Right atrium auricular region (tissue), 2 donors: Measurements from ENCODE around the gene ZBTB6. TPM values are rescaled to one million over a fixed set of nuclear protein-coding genes. Genes with fewer than 3 reads are reported as not detected.

Source experiments
- DNase-seq: peaks from one replicate; pipeline ENCODE4 v3.0.0-alpha.2; 2019; ENCODE audit warnings: low spot score
- H3K27ac ChIP-seq, 2 donors: fragments of 200-600 bp; sonication (generic); 1 replicate in 1 of 2; 2 replicates in 1 of 2; pipeline ENCODE4 v1.5.1; 2016 to 2019
- H3K27me3 ChIP-seq, 2 donors: fragments of 200-600 bp; sonication (generic); one replicate each; pipeline versions ENCODE4 v1.5.1 to v1.6.0; 2017 to 2019
- H3K36me3 ChIP-seq: fragments of 200-600 bp; sonication (generic); one replicate; pipeline ENCODE4 v1.5.1; 2016
- H3K4me1 ChIP-seq, 2 donors: fragments of 200-600 bp; sonication (generic); one replicate each; pipeline versions ENCODE4 v1.5.1 to v1.6.0; 2017 to 2019
- H3K4me3 ChIP-seq, 2 donors: fragments of 200-600 bp; sonication (generic); 1 replicate in 1 of 2; 2 replicates in 1 of 2; pipeline ENCODE4 v1.5.1; 2017 to 2019; ENCODE audit warnings: mild to moderate bottlenecking in 1 of 2, moderate library complexity in 1 of 2
- H3K9me3 ChIP-seq, 2 donors: fragments of 200-600 bp; sonication (generic); one replicate each; pipeline ENCODE4 v1.5.1; 2019
- total RNA-seq, 2 donors: library from RNA; depleted of rRNA; stranded (reverse); fragments of >200 nt; gene quantifications; one replicate each; pipeline ENCODE4 v1.1.0, GENCODE V29; 2016
- TF ChIP-seq, protein P1 (sequence below), 2 donors: fragments of 200-600 bp; sonication (generic); IDR thresholded peaks; one replicate each; pipeline ENCODE4 v1.5.1; 2019; ENCODE audit warnings: antibody characterized with exemption in 2 of 2

ZBTB6 gene
- total RNA-seq, 2 donors from 2014 or later, result 6.3 to 6.8 TPM

DNA sequence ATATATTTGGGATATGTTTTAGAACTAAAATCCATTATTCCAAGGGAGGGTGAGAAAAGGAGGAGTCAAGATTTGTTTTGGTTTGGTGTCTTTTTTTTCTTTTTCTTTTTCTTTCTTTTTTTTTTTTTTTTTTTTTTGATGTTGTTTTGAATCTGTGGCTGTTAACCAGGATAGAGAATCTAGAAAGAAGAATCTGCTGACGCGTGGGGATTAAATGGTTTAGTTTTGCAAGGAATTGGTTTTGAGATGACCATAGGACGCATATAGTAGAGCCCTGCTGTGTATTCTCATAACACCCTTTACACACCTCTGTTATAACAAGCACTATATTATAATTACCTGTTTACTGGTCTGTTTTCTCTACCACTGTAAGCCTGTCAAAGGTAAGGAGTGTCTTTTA is 37.1 kb upstream of the ZBTB6 start:
- no peak overlapping the region for H3K4me3 ChIP-seq
- H3K27me3 ChIP-seq, result no peaks in the 10 kb centered on the region
- H3K9me3 ChIP-seq, result no peaks in the 10 kb centered on the region
- H3K36me3 ChIP-seq, result no peaks in the 10 kb centered on the region
- DNase-seq, result no peak
- no peak overlapping the region for H3K27ac ChIP-seq
- H3K4me1 ChIP-seq, result peaks cover 0 to 52% of the 10 kb centered on the region in 2 donors
- TF ChIP-seq, protein P1, sequence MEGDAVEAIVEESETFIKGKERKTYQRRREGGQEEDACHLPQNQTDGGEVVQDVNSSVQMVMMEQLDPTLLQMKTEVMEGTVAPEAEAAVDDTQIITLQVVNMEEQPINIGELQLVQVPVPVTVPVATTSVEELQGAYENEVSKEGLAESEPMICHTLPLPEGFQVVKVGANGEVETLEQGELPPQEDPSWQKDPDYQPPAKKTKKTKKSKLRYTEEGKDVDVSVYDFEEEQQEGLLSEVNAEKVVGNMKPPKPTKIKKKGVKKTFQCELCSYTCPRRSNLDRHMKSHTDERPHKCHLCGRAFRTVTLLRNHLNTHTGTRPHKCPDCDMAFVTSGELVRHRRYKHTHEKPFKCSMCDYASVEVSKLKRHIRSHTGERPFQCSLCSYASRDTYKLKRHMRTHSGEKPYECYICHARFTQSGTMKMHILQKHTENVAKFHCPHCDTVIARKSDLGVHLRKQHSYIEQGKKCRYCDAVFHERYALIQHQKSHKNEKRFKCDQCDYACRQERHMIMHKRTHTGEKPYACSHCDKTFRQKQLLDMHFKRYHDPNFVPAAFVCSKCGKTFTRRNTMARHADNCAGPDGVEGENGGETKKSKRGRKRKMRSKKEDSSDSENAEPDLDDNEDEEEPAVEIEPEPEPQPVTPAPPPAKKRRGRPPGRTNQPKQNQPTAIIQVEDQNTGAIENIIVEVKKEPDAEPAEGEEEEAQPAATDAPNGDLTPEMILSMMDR (IDR thresholded peaks at IDR 0.05), result no peak

DNA sequence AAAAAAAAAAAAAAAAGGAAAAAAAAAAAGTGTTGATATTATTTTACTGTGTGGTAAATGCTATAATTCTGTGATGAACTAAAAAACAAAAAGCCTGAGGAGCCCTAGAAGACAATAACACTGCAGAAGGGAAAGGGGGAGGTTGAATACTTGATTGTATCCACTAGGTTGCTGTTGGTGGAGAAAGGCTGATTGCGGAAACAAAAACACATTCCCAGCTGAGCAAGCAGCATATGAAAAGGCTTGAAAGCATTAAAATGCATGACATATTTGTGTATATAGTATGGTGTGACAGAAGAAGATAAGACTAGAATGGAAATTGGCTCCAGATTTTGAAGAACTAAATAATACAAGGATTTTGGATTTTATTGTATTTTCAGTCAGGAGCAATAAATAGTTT is 36.6 kb upstream of the ZBTB6 start:
- H3K4me1 ChIP-seq, result peaks cover 0 to 49% of the 10 kb centered on the region in 2 donors
- TF ChIP-seq, protein P1 (IDR thresholded peaks at IDR 0.05), result no peak

DNA sequence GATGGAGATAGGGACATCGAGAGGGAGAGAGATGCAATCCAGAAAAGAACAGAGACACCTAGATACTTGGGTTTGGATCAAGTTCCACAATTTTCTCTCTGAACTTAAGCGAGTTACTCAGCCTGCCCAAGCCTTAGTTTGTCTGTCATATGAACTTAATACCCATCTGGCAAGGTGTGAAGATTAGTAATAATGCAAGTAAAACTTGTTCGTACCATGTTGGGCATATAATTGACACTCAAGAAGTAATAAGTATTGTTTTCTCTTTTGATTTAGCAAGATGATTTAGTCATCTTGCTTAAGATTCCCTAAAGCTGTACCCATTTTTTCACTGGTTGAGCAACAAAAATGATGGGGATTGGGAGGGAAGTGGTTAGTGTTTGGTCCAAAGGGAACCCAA is 35.2 kb upstream of the ZBTB6 start:
- DNase-seq, result no peak
- no peaks in the 10 kb centered on the region for H3K9me3 ChIP-seq
- H3K36me3 ChIP-seq, result no peaks in the 10 kb centered on the region
- peak overlapping the region in 1 of 2 donors; percentile 11 for H3K27ac ChIP-seq
- no peaks in the 10 kb centered on the region for H3K27me3 ChIP-seq
- no peak overlapping the region for H3K4me3 ChIP-seq
- peaks cover 0 to 35% of the 10 kb centered on the region in 2 donors for H3K4me1 ChIP-seq
- TF ChIP-seq, protein P1 (IDR thresholded peaks at IDR 0.05), result no peak

More for the DNA sequence above, 36.6 kb upstream of the ZBTB6 start:
- H3K9me3 ChIP-seq, result no peaks in the 10 kb centered on the region
- no peaks in the 10 kb centered on the region for H3K27me3 ChIP-seq
- H3K27ac ChIP-seq, result no peak overlapping the region
- no peaks in the 10 kb centered on the region for H3K36me3 ChIP-seq
- no peak overlapping the region for H3K4me3 ChIP-seq
- DNase-seq, result no peak

DNA sequence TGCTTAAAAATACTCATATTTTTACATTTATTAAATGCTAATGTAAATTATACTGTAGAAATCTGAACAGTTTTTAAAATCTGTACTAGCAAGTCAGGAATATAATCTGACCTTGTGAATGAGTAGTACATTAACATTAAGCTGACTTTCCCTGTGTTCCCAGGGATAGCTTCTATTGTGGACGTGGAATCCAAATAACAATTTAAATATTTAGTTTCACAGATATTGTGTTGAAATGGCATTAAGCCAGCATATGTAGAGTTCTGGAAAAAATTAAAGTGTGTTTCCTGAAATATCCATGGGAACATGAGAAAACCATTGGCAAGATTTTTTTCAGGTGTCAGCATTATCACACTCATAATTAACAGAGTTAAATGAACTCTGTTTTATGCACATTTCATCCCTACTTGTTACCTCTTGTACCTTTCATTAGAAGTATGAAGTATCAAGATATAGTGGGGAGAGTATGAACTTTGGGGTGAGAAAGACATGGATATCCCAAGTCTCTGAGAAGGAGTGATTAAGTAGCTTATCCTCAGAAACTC is 33.4 kb upstream of the ZBTB6 start:
- TF ChIP-seq, protein P1 (IDR thresholded peaks at IDR 0.05), result no peak
- H3K4me3 ChIP-seq, result no peak overlapping the region
- H3K27ac ChIP-seq, result no peak overlapping the region
- H3K27me3 ChIP-seq, result no peaks in the 10 kb centered on the region
- H3K4me1 ChIP-seq, result peaks cover 0 to 45% of the 10 kb centered on the region in 2 donors
- no peak for DNase-seq
- no peaks in the 10 kb centered on the region for H3K36me3 ChIP-seq
- H3K9me3 ChIP-seq, result no peaks in the 10 kb centered on the region

DNA sequence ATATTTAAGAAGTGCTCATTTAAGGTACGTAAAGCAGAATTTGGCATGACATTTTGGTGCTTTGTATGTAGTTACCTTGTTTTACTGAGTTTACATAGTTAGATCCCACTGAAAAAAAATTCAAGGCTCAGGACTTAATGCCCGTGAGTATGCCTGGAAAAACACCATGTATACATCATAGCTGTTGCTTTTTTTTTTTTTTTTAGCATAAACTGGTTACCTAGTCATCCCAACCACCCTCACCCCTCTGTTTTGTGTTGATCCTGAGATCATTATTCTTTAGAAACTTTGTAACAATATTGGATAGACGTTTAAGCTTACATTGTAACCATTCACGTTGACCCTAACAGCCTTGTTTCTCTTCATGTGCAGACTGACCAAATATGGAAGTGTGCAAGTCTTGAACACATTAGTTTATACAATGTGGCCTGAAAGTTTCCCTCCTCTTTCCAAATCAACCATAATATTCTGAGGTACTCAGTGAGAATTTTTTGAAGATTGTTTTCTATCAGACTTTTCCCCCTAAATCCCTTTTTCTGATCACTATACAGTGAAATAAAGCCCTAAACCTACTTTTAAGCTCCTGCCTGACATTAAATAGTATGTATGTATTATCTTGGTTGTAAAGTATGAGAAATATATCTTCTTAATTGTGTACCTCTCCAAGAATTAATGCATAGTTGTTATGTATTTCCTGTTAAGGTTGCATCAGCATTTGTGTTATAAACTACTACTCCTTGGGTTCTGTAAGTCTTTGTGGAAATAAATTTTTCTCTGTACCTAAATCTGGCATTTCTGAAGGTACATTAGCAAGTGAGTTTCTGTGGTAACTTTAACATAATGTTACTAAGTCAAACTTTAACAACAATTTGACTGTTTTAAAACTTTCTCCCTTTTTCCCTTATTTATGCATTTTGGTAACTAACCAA is 32.1 kb upstream of the ZBTB6 start:
- no peak for DNase-seq
- Histone ChIP-seq H3K36me3 (no peaks in the 10 kb centered on the region), H3K27ac (no peak overlapping the region), H3K27me3 (no peaks in the 10 kb centered on the region), H3K4me1 (peaks cover 0 to 51% of the 10 kb centered on the region in 2 donors), H3K9me3 (no peaks in the 10 kb centered on the region), H3K4me3 (no peak overlapping the region)
- TF ChIP-seq, protein P1 (IDR thresholded peaks at IDR 0.05), result no peak
